LNCaP clone FGC (cell line): ENCODE measurements around the gene SMG6.

Source experiments
- DNase-seq: peaks from one replicate; pipeline ENCODE4 v3.0.0-alpha.2; 2011; ENCODE audit warnings: low read depth
- H3K4me3 ChIP-seq: 2 replicates; pipeline ENCODE4 v1.5.1; 2011; ENCODE audit warnings: mild to moderate bottlenecking, low read depth, low read length, control low read depth
- TF ChIP-seq, protein P1 (sequence below): IDR thresholded peaks from 2 replicates; pipeline ENCODE4 v1.5.1; 2012; ENCODE audit warnings: mild to moderate bottlenecking; ENCODE audit not compliant: control insufficient read depth, insufficient read depth; ENCODE audit errors: extremely low read depth

The SMG6 gene

DNA sequence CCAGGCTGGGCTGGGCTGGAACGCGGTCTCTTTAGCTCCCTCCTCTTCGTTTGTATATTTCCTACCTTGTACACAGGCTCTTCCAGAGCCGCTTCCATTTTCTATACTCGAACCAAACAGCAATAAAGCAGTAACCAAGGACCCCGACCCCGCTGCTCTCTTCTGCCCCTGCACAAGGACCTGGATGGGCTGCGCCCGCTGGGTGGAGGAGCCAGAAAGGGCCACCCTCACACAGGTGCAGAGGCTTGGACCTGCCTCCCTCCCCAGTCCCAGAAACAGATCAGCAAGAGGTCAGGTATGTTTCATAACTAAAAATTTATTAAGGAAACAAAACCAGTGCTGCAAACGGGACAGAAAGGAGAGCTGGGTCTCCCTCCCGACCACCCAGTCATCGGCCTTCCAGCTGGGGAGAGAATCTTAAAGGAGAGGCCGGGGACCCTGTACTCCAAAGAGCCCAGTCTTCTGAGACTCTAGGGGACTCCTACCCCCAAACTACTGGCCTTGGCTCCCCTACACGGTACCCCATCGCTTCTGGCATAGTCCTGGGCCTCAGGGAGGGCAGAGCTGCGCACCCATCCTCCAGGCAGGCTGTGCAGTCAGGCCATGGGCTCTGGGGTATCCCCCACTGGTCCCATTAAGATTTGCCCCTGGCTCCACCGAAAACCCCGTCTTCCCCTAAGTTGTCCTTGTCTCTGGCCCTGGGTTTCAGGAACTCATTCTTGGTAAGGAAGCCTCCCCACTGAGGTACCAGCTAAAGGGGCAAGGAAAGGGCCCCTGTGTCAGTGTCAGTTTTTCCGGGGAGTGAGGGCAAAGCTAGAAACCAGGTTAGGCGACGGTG is 243.8 kb downstream of the SMG6 start:
- H3K4me3 ChIP-seq: no peak overlapping the region
- no peak for DNase-seq
- TF ChIP-seq, protein P1, sequence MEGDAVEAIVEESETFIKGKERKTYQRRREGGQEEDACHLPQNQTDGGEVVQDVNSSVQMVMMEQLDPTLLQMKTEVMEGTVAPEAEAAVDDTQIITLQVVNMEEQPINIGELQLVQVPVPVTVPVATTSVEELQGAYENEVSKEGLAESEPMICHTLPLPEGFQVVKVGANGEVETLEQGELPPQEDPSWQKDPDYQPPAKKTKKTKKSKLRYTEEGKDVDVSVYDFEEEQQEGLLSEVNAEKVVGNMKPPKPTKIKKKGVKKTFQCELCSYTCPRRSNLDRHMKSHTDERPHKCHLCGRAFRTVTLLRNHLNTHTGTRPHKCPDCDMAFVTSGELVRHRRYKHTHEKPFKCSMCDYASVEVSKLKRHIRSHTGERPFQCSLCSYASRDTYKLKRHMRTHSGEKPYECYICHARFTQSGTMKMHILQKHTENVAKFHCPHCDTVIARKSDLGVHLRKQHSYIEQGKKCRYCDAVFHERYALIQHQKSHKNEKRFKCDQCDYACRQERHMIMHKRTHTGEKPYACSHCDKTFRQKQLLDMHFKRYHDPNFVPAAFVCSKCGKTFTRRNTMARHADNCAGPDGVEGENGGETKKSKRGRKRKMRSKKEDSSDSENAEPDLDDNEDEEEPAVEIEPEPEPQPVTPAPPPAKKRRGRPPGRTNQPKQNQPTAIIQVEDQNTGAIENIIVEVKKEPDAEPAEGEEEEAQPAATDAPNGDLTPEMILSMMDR: no peak

DNA sequence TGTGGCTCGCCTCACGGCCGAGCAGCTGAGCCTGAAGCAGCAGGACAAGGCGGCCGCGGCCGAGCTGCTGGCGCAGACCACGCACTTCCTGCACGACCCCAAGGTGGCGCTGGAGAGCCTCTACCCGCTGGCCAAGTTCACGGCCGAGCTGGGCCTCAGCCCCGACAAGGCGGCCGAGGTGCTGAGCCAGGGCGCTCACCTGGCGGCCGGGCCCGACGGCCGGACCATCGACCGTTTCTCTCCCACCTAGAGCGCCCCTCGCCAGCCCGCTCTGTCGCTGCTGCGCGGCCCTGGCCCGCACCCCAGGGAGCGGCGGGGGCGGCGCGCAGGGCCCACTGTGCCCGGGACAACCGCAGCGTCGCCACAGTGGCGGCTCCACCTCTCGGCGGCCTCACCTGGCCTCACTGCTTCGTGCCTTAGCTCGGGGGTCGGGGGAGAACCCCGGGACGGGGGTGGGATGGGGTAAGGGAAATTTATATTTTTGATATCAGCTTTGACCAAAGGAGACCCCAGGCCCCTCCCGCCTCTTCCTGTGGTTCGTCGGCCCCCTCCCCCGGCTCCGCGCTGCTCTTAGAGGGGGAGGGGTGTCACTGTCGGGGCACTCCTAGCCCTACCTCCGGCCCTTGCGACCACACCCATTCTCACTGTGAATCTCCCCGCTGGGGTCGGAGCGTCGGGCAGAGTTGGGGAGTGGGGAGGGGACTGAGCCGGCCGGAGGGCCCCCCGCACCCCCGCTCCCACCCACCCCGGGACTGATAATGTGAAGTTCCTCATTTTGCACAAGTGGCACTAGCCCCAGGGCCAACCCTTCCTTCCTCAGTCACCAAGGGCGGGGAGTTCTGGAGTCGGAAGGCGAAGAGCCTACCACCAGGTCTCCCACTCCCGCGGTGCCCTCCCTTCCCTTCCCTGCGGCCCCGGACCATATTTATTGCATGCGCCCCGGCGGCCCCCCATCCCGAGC is 244.7 kb downstream of the SMG6 start:
- DNase-seq: no peak
- TF ChIP-seq, protein P1: peak; percentile 88
- no peak overlapping the region for H3K4me3 ChIP-seq

GRCh38 chr17:2057760-2058585 is 245.6 kb downstream of the SMG6 start:
- TF ChIP-seq, protein P1: no peak
- no peak for DNase-seq
- no peak overlapping the region for H3K4me3 ChIP-seq

DNA sequence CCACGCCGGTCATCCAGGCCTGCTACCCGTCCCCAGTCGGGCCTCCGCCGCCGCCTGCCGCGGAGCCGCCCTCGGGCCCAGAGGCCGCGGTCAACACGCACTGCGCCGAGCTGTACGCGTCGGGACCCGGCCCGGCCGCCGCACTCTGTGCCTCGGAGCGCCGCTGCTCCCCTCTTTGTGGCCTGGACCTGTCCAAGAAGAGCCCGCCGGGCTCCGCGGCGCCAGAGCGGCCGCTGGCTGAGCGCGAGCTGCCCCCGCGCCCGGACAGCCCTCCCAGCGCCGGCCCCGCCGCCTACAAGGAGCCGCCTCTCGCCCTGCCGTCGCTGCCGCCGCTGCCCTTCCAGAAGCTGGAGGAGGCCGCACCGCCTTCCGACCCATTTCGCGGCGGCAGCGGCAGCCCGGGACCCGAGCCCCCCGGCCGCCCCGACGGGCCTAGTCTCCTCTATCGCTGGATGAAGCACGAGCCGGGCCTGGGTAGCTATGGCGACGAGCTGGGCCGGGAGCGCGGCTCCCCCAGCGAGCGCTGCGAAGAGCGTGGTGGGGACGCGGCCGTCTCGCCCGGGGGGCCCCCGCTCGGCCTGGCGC is 246.3 kb downstream of the SMG6 start:
- TF ChIP-seq, protein P1: no peak
- H3K4me3 ChIP-seq: no peak overlapping the region

GRCh38 chr17:2056206-2057174 is 247.1 kb downstream of the SMG6 start:
- TF ChIP-seq, protein P1: no peak
- DNase-seq: no peak
- H3K4me3 ChIP-seq: no peak overlapping the region

More for the DNA sequence above, 246.3 kb downstream of the SMG6 start:
- DNase-seq: no peak
